Stimulated activated naive CD8-positive, alpha-beta T cell treated with anti-CD3 and anti-CD28 coated beads, Interleukin-15, Interleukin-2, amounts not matched to agents 100 U/mL and 50 U/mL, for 24 hours (primary cell): Measurements from ENCODE around the gene XPO6.
"Not testable (repeated sequence)": the region's sequence is repeated elsewhere in the genome, so short reads cannot be mapped to it uniquely, and the experiment has no call there.

Source experiments
- ATAC-seq: fragments of 150-1000 bp; cut with Tn5 transposase; one replicate; pipeline ENCODE4 v1.10.0; 2021
- DNase-seq: peaks from one replicate; pipeline ENCODE4 v3.0.0; 2021

Gene XPO6

DNA sequence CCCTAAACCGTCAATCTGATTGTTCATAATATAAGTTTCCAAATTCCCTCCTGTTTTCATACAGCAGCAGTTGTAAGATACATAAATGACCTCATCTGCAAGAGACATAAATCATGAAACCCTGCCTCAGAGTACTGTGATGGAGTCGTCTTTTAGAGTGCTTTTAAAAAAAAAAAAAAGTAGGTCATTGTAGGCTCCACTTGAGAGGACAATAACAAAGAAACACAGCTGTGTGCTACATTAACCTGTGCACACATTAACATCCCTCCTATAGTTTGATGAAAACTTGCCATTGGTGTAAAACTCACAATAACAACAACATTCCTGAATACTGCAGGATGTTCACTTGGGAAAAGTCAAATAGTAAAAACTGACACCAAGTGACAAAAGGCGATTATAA is 56.5 kb downstream of the XPO6 start:
- no peak for ATAC-seq
- no peak for DNase-seq

DNA sequence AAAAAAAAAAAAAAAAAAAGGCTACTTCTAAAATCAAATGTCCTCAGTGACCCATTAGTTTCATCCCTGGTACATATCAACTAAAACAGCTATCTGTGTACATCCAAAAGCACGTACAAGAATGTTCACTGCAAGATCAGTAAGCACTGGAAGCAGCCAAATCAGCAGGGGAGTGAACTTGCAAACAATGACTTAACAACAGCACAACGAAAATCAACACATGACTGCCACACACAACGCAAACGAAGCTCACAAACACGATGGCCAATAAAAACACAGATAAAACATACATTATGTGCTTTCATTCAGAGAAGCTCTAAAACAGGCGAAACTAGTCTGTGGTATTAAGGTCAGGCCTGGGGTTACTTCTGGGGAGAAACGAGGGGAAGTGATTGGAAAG is 60.6 kb downstream of the XPO6 start:
- no peak for ATAC-seq
- no peak for DNase-seq

GRCh38 chr16:28149011-28149888 is 62.5 kb downstream of the XPO6 start:
- peak; percentile 33 for ATAC-seq
- no peak for DNase-seq

GRCh38 chr16:28146536-28146935 is 65.2 kb downstream of the XPO6 start:
- ATAC-seq (peak; percentile 33), DNase-seq (no peak)

- DNase-seq = no peak
- no peak for ATAC-seq
Observed at GRCh38 chr16:28145796-28146195, 66.0 kb downstream of the XPO6 start.

GRCh38 chr16:28140788-28141618 is 70.8 kb downstream of the XPO6 start:
- DNase-seq = peak; percentile 51

DNA sequence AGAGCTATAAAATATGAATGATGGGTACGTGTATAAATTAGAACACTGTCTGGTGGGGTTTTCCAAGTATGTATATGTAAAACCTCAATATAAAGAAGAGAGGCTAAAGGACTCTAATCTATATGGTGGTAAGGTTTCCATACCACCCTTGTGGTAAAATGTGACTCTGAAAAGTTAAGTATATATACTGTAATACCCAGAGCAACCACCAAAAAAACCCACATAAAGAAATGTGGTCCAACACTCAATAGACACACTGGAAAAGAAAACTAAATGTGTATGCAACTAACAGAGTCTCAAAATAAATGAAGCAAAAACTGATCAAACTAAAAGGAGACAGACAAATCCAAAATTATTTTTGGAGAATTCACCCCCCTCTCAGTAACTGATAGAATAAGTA is 72.2 kb downstream of the XPO6 start:
- peak; percentile 78 for ATAC-seq
- no peak for DNase-seq

More at GRCh38 chr16:28140788-28141618, 70.8 kb downstream of the XPO6 start:
- peak; percentile 62 for ATAC-seq

DNA sequence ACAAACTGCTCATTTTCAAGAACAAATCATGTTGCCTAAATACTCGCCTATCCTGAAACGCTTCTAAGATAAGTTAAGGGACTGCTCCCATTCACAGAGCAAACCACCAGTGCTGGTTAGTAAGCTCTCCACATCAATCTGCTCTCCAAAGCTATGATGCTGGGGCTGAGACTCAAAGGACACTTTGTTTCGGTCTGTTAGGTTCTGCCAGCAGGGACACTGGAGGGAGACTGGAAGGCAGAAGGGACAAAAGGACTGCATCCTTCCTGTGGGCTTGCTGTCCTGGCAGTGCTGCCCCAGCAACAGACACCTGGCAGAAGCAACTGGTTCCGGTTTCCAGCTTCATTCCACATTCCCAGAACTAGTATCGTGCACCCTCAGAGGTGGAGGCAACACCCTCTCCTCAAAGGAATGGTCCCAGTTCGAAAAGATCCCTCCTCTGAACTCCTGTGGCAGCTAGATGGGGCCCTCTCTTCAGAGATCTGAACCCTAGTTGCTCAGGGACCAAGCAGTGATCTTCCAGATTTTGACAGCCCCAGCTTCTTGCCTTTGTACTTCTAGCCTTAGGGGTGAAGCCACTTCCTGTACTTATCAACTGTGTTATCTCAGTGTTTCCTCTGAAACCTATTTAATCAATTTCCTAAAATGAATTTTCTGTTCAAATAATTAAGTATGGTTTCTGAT is 74.9 kb downstream of the XPO6 start:
- no peak for DNase-seq

GRCh38 chr16:28133666-28134065 is 78.1 kb downstream of the XPO6 start:
- ATAC-seq = no peak

More for the DNA sequence above, 74.9 kb downstream of the XPO6 start:
- no peak for ATAC-seq

GRCh38 chr16:28131743-28132393 is 79.9 kb downstream of the XPO6 start:
- ATAC-seq = no peak

More at GRCh38 chr16:28133666-28134065, 78.1 kb downstream of the XPO6 start:
- no peak for DNase-seq

DNA sequence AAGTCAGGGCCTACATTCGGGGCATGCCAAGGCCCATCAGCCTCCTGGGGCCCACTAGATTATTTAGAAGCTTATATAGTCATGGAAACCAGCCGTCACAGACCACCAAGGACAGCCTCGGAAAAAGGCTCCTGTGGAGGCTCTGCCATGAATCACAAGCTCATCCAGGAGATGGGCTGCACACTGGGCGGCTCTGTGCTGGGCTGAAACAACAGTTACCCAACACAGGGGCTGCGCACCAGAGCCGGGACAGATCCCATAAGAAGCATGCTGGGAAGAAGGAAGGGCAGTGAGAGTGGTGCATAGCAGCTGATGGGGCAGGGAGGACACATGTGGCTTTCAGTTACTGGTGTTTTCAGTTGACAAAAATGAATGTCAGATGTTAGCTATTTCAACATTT is 80.6 kb downstream of the XPO6 start:
- no peak for DNase-seq
- no peak for ATAC-seq

More at GRCh38 chr16:28131743-28132393, 79.9 kb downstream of the XPO6 start:
- DNase-seq = no peak

- no peak for DNase-seq
- no peak for ATAC-seq
Observed at GRCh38 chr16:28130099-28131088, 81.4 kb downstream of the XPO6 start.

- DNase-seq (no peak), ATAC-seq (peak; percentile 34)
Observed at GRCh38 chr16:28126684-28127620, 84.8 kb downstream of the XPO6 start.

DNA sequence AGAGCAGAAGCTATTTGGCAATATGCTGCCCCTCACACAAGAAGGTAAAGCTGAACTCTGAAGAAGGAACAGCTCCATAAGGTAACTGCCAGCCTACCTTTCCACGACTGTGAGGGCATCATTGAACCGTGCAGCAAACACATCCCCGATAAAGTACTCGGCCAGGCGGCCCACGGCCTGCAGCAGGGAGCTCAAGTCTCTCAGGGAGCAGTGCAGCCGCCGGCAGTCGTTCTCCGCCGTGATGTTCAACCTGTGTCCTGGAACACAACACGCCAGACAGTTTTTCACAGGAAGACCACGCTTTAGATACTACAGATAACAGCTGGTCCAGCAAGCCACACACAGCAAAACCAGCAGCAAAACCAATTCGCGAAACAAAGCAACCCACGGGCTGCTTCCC is 86.2 kb downstream of the XPO6 start:
- ATAC-seq (no peak), DNase-seq (no peak)

DNA sequence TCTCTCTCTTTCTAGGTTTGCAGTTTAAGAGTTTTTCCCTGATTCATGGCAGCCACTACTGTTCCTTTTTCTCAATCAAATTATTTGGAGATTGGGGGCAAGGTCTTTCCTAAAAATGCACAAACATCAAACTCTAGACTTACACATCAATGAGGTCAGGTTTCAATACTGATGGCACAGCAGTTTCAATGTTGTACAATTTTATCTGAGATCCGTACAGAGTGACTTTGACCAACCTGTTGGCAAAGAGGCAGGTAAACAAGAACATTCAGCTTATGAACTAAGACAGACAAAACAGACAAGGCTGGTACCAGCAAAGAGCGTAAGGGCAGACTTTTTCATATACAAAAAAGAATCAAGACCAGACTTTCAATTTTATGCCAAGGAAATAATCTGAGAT is 90.2 kb downstream of the XPO6 start:
- no peak for ATAC-seq
- DNase-seq = no peak

DNA sequence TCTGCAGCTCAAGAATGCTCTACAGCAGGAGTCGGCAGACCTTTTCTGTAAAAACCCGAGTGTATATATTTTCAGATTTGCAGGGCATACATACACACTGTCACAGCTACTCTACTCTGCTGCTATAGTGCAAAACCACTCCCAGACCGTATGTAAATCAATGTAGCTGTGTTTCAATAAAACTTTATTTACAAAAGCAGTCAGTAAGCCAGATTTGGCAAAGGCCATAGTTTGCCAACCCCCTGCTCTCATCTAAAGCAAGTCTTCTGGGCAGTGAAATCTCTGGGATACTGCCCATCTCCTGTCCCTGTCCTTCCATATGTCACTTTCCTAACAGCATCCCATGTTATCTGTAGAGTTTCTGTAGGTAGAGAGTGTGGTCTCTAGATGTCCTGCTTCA is 91.0 kb downstream of the XPO6 start:
- DNase-seq (no peak), ATAC-seq (no peak)

DNA sequence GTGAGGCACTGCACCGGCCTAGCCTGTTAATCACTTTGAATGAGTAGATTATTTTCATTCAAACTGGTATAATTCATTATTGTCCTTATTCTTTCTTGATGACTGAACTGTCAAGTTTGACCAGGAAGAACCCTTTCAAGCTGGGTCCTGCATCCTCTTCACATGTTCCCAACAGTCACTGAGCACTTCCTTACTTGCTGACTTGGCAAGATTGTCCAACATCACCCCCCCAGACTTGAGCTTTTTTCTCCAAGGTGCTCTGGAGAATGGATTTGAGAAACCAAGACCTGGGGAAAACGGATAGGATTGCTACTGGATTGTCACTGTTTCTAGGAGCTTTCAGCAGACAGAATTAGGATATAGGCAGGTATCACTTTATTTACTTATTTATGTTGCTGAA is 93.1 kb downstream of the XPO6 start:
- DNase-seq = no peak
- no peak for ATAC-seq

- no peak for DNase-seq
- no peak for ATAC-seq
Observed at GRCh38 chr16:28117168-28117565, 94.6 kb downstream of the XPO6 start.

- ATAC-seq, DNase-seq: not testable (repeated sequence)
Observed at GRCh38 chr16:28115866-28116265, 95.9 kb downstream of the XPO6 start.

GRCh38 chr16:28112908-28113307 is 98.9 kb downstream of the XPO6 start:
- DNase-seq (no peak), ATAC-seq (peak; percentile 82)
